ENCODE data around the gene TINAG.

TINAG gene

DNA sequence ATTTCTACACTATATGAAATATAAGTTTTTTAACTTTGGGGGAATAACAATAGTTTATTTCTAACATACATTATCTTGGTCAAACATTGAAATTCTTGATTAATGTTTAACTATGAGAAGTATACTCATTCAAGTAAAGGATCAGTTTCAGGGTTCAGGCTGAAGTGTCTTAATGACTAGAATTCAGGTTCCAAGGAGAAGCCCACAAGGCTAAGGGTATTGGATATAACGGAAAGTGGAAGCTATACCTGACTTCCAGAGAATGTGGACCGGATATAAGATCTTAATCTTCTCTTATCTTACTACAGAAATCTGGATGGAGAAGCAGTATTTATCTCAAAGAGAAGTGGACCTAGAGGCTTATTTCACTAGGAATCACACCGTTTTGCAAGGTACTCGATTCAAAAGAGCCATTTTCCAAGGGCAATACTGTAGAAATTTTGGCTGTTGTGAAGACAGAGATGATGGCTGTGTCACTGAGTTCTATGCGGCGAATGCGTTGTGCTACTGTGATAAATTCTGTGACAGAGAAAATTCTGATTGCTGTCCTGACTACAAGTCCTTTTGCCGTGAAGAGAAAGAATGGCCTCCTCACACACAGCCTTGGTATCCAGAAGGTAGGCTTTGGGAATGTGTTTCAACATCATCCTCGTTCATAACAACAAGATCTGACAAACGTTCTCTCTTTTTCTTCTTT is at the start of gene TINAG:
Gene TINAG, plus strand, starts transcription at position 153 of the 697 bp plus-strand sequence. Its CDS starts 110 bp downstream, at position 263.
- DNase-seq (ENCODE audit: low read depth in 2 of 3, low spot score in 1 of 3) = no peak

DNA sequence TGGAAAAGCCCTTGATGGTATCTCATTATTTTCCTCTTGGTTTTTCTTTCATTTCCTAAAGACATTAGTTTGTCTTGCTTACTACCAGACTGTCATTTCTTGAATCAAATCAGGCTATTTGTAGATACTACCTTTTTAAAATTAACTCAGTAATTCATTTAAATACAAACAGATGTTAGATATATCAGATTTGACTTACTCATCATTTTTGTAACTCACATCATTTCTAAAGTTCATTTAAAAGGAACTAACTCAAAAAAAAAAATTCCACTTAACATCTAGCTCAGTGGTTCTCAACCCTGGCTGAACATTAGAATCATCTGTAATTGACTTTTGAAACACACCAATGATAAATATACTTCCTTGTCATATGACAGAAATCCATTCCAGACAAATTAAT is 48.2 kb upstream of the TINAG start:
- DNase-seq (ENCODE audit: low read depth in 2 of 3, low spot score in 1 of 3) = no peak

DNA sequence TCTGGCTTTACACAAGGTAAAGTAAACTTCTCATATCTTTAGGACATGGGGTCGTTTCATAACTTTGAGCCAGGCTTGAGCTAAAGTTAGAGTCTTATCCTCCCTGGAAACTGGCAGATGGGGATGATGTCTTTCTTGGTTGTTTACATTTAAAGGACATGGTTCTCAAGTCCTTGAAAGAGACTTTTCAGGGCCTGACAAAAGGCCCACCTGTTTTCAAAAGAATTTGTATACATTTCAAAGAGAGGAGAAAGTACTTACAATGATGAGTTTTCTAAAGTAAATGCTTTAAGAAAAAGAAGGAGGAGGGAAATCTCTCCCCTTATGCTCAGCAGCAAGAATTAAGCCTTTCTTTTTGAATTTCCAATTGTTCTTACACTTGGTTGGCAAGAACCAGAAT is 45.7 kb upstream of the TINAG start:
- no peak for DNase-seq (ENCODE audit: low read depth in 2 of 3, low spot score in 1 of 3)

DNA sequence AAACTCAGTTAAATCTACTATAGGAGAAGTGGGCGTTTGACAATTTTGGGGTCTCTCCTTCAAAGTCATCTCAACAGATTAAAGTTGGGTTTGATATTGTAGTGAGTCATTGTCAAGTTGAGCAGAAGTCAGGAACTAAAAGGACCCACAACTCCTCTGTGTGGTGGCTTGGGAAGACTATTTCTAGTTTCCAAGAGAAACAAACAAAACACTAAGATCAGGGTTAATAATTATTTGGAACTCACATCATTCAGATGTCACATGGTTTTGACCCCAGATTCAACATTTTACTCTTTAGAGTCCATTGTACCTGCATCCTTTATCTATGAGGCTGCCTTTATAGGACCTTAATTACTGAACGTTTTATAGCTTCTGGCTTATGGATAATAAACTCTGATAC is 45.3 kb upstream of the TINAG start:
- no peak for DNase-seq (ENCODE audit: low read depth in 2 of 3, low spot score in 1 of 3)

DNA sequence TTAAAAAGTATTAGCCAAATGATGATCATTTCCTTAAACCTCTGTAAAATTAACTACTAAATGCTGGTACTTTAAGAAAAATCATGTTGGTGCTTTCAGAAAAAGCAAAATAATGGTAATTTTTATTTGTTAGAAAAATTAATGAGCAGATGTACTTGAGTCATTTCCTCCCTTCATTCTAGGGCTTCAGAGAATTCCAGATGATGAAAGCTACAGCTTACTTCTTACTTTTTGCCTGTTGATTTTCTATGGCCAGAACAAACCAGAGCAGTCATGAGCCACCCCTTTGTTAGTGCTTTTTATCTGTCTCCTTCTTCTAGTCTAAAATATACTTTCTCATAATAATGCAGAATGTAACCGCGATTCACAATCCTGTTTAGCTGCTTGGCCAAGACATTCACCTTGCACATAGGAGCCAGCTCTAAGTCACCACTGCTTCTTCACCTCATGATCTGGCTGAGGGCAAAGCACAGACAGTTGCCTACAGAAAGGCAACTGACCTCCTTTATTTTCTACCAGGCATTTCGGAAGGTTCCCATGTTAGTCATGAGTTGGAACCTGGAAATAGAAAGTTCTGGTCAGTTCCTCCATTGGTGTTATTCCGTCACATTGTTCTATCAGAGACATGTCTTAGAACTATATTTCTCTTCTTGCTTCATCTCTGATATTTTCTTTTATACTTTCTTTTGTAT is 43.5 kb upstream of the TINAG start:
- no peak for DNase-seq (ENCODE audit: low read depth in 2 of 3, low spot score in 1 of 3)

- no peak for DNase-seq (ENCODE audit: low read depth in 2 of 3, low spot score in 1 of 3)
These were observed 41.8 kb upstream of the TINAG start for GRCh38 chr6:54266400-54266923.

DNA sequence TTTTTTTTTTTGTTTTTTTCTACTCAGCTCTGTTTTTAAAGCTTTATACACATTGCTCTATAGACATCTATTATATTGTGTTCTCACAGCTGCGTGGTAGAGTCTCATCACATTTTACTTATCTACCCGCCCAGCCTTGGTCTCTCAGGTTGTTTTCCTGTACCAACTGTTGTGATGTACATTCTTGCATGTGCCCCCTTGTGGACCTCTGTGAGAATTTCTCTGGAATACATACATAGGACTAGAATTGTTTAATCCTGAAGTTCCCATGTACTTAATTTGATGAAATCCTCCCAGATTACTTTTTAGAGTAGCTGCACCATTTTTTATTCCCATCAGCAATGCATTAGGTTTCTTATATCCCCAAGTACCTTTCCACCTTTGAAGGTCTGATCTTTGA is 40.4 kb upstream of the TINAG start:
- no peak for DNase-seq (ENCODE audit: low read depth in 2 of 3, low spot score in 1 of 3)

DNA sequence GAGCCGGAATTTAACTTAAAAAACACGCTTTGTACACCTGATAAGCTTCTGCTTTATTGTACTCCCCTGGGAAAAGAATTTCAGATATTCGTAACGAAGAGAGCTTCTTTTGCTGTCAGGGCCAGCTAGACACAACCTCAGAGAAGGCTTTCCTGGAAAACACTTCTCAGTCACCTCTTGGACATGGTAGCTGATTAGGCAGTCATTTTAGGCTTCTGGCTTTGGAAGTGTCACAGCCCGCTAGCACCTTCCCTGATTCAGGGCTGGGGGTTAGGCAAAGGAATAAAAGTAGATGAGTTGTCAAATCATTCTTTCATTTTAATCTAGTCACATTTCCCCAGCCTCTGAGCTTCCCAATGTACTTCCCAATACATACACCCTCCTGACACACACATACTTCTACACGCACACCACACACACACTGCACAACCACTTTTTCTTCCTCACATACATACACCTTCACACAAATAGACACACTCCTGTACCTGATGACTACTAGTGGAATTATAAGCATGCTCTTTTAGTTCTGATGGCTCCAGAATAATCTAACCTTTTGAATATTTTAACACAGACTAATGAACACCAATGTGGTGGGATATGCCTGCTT is 34.9 kb upstream of the TINAG start:
- DNase-seq (ENCODE audit: low read depth in 2 of 3, low spot score in 1 of 3) = no peak

GRCh38 chr6:54274383-54274782 is 33.9 kb upstream of the TINAG start:
- no peak for DNase-seq (ENCODE audit: low read depth in 2 of 3, low spot score in 1 of 3)

GRCh38 chr6:54282186-54282585 is 26.1 kb upstream of the TINAG start:
- no peak for DNase-seq (ENCODE audit: low read depth in 2 of 3, low spot score in 1 of 3)

DNA sequence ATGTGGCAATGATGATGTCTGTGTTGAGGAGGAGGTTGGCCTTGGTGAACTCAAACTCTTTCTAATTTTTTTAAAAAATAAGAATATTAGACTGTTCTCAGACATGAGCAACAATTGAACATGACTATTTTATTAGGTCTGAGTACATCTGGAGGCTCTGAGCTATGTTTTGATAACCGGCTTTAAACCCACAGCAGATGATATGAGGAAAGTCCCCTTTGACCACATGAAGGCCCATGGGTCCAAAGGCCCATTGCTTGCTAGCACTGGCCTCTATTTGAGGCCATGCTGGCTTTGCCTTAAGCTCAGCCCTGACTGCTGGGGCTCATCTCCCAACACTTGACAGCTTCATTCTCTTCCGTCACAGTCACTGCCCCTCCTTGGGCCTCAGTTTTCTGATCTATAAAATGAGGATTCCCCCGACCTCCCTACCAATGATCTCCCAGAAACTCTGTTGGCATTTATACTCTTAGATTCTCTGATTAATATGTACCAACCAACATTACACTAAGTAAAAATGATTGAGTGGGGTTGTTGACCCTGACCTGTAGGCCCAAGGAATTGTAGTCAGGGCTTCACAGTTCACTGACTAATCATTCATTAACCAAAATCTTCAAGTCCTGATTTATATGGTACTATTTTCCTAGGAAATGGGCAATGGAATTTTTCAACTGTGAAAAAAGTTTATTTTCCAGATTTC is 23.9 kb upstream of the TINAG start:
- no peak for DNase-seq (ENCODE audit: low read depth in 2 of 3, low spot score in 1 of 3)

GRCh38 chr6:54285595-54285994 is 22.6 kb upstream of the TINAG start:
- DNase-seq (ENCODE audit: low read depth in 2 of 3, low spot score in 1 of 3) = no peak

DNA sequence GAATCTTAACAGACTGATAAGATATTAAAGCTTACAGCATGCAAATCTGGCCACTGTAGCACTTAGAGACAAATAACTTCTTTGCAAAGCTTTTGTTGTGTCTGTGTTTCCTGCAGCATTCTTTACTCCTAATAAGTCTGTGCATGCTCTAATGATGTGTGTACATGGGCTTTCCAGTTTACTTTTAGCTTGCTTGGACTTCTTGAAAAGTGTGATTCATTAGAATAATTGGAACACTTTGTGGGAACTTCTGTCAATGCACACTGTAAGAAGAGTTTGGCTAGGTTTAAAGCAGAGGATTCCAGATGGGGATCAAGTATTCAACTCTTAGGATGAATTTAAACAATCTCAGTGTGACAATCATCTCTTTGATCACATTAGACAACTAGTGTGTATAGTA is 22.1 kb upstream of the TINAG start:
- DNase-seq (ENCODE audit: low read depth in 2 of 3, low spot score in 1 of 3) = no peak

- DNase-seq (ENCODE audit: low read depth in 2 of 3, low spot score in 1 of 3) = no peak
These were observed 19.8 kb upstream of the TINAG start for GRCh38 chr6:54288474-54288873.

DNA sequence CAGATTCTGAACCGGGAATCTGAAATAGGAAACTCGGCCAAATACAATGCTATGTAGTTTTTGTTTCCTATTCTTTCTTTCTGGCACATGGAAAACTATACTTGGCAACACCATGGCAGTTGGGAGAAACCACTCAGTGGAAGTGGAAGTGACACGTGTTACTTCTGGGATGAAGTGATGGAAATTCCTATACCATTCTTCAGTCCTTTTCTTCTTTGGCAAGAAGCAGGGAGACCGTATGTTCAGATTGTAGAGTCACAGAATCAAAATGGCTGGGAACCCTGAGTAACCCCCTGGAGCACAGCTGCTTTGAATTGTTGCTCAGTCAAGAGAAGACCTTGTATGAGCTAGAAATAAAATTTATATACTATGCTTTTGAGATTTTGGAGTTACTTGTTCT is 18.8 kb upstream of the TINAG start:
- DNase-seq (ENCODE audit: low read depth in 2 of 3, low spot score in 1 of 3) = no peak

DNA sequence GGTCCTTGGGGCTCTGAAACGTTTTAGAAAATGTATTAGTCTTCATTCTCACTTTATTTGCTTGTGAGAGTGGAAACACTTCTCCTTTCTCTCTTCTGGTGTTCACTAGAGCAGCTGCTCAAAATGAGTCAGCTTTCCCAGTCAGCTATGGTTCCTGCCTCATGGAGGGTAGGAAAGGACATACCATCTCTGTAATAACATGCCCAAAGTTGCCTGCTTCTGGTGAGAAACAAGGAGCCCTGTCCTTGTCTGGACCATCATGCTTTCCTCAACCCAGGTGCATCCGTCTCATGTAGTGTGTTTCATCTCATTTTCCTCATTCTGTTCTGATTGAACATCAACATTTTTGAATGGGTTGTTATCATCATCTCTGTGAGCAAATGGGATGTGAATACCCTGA is 17.1 kb upstream of the TINAG start:
- no peak for DNase-seq (ENCODE audit: low read depth in 2 of 3, low spot score in 1 of 3)

GRCh38 chr6:54291738-54292137 is 16.5 kb upstream of the TINAG start:
- DNase-seq (ENCODE audit: low read depth in 2 of 3, low spot score in 1 of 3) = no peak

DNA sequence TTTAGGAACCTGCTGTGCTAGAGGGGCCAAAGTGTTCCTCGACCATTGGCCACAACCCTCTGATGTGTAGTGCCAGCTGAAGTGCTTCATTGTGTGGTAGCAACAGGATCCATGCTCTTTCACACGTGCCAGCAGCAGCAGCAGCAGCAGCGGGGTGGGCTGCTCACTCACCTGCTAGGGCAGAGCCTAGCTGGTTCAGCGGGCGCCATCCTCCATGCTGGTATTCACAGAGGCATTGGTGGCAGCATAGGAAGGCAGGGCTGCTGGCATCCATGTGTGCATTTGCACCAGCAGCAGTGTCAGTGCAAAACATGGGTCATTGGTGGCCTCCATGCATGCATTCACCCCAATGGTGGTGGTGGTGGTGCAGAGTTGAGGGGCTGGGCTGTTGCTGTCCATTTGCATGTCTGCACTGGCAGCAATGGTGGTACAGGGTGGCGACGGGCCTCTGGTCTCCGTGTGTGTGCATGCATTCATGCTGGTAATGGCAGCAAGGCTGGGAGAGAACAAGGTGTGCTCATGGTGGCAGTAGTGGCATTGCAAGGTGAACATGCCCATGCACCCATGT is 13.2 kb upstream of the TINAG start:
- no peak for DNase-seq (ENCODE audit: low read depth in 2 of 3, low spot score in 1 of 3)

- DNase-seq (ENCODE audit: low read depth in 2 of 3, low spot score in 1 of 3) = no peak
These were observed 8.5 kb upstream of the TINAG start for GRCh38 chr6:54299542-54300269.

DNA sequence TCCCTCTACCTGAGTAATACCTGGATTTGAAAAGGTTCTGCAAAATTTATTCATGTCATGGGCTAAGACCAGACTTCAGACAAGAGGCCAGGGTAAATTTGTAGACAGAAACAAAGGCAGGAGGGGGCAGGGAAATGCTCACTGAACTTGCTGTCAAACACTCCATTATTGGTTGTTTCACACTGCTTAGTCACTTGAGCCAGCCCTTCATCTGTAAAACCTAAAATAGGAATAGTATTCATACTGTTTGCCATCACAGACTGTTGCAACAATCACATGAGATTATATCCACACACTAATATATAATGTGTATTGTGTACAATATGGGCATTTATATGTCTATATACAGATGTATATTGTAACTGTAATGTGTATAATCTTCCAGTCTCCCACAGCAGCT is 6.5 kb upstream of the TINAG start:
- DNase-seq (ENCODE audit: low read depth in 2 of 3, low spot score in 1 of 3) = no peak

DNA sequence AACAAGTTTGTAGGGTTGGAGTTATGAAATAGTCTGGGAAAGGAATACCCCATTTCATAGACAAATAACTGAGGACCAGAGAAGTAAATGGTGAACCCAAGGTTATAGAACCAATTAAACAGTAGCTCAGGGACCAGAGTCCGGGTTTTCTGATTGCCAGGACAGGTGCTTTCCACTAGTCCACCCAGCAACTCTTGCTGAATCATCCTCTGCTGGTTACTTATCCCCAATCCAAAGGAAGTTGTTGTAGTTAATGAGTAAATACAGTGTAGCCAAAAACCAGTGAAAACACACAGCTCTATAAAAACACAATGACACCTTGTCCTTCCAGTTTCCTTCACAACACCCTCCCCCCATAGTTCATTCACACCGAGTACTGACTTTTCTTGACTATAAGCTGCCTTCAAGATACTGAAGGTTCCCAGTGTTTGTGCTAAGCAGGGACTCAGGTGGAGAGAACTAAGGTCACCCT is 766 bp upstream of the TINAG start:
- no peak for DNase-seq (ENCODE audit: low read depth in 2 of 3, low spot score in 1 of 3)
